Measurements from ENCODE around the gene FLT1.

- TF ChIP-seq REST (tag by site-specific recombination; IDR thresholded peaks at IDR 0.05) (no peak), SCRT1 (tag by site-specific recombination; IDR thresholded peaks at IDR 0.05; ENCODE audit: borderline replicate concordance) (no peak), ZNF10 (tag by site-specific recombination; IDR thresholded peaks at IDR 0.05) (no peak), CTCF (tag by site-specific recombination; IDR thresholded peaks at IDR 0.05) (no peak)
Observed at GRCh38 chr13:28325022-28325421, 169.9 kb downstream of the FLT1 start.
